GM19324 (cell line): ENCODE measurements around the gene STRBP.

Source experiments
- ATAC-seq: cut with Tn5 transposase; IDR thresholded peaks from one replicate; pipeline ENCODE4 v1.9.1; 2021; ENCODE audit warnings: mild to moderate bottlenecking, moderate library complexity; ENCODE audit not compliant: unreplicated experiment, low FRiP score

The STRBP gene

DNA sequence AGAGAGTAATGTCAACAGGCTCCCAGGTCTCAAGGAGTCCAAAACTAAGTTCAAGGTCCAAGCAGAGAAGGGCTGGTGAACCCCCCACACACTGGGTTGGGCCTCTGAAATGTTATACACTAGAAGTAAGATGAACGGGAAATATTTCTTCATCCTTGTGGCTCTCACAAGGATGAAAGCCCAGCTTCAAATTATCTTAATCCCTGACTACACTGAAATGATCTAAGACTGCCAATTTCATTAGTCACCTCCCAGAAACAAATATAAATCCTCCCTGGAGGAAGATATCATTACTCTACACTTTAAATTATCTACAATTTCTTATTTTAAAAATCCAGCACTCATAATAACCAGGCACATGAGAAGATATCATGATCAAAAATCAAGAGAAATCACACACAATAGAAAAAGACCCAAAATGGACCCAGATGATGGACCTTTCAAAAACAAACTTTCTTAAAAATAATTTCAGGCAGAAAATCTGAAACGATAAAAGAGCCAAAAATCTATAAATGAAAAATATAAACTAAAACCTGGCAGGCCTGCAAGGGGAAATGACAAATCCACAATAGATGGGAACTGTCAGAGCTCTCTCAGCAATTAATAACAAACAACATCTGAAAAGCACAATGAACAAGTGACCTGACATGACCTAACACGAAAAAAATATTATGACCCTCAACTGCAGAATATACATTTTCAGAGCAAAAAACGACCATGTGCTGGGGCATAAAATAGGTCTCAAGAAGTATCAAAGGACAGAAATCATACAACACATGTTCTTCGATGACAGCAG is 117.5 kb downstream of the STRBP start:
- ATAC-seq = no peak

DNA sequence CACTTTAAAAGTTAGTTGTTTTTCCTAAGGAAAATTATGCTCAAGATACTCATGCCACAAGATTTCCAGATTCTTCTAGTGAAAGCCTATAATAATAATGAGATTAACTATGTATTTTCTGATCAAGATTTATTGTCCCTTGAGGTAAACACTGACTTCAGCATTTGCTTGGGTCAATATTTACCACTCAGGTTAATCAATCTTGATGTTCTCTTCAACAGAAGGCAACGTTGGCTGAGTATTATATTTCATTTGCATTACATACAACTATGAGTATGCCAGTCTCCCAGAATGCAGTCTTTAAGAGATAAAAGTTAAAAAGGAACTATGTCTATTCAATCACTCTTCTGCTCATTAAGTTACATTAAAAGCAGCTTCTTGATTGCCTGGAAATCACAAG is 119.3 kb downstream of the STRBP start:
- ATAC-seq = no peak

DNA sequence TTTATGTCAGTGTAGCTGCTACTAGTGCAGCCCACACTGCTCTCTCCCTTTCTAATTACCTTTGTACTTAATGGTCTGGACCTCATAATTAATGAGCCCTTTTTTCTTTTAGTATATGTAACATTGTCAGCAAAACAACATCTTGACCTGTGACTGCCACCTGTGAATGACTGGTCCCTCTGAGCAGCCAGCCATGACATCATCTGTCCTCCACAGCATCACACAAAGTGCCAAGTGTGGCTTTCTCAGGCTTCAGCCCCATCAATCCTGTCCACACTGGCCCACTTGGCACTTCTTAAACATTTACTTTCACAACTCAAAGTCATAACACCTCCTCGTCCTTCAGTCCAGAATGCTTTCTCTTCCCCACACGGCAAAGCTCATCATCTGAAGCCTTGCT is 130.2 kb downstream of the STRBP start:
- no peak for ATAC-seq

DNA sequence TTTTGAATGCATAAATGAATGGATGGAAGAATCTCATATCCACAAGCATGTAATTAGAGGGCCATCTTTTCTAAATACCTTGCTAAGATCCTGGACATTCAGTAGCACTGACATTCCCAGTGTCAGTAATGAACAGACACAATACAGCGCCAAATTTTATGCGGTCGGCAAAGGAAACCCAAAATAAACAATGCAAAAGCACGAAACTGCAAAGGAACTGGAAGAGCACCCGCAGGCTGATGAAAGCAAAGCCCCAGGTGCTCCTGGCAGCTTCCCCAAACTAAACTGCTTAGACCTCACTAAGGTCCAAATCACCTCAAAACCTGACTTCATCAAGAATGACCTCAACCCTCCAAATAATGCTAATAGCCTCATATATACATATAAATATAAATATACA is 133.0 kb downstream of the STRBP start:
- ATAC-seq = no peak

DNA sequence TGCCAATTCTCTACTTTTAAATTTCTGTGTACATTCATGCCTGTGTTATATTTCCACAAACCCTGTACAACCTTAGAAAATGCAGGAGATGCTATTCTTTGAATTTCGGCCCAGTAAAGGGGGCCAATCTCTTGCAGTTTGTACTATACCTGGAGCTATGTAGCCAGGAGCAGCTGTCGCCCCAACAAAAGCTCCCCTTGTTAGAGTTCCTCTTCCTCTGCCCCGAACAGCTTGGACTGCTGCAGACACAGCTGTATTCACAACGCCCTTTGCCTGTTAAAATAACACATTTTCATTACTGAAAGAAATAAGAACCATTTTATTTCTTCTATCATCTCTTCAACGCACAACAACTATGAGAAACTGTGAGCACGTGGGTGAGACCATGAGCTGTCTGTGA is 135.7 kb downstream of the STRBP start:
- ATAC-seq = no peak

DNA sequence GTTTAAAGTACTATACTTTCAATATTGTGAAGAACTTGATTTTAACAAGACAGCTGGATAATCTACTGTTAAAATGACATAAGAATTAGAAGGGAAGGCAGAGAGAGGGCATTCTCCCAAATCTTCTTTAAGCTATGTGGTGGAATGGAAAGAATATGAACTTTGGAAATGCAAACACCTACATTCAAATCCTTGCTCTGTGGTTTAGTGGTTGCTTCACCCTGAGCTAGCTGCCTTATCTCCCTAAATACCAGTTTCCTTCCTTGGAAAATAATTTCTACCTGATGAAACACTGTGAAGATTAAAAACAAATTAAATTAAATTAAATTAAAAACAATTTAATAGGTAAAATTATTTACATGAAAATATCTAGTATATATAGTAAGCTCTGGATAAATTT is 136.4 kb downstream of the STRBP start:
- no peak for ATAC-seq

DNA sequence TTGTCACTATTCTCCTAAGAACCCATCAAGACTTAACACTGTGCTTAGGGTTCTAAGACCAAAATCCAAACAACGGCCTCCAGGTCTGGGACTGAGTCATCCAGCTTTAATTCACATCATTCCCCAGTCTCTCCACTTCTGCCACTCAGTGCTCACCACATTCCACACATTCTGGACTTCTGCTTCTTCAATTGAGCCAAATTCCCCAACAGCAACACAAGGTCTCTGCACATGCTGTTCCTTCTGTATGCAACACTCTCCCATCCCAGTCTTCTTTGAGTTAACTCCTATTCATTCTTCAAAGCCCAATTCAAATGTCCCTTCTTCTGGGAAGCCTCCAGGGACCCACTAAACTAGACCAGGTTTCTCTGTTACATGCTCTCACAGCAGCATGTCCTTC is 137.1 kb downstream of the STRBP start:
- ATAC-seq = no peak

DNA sequence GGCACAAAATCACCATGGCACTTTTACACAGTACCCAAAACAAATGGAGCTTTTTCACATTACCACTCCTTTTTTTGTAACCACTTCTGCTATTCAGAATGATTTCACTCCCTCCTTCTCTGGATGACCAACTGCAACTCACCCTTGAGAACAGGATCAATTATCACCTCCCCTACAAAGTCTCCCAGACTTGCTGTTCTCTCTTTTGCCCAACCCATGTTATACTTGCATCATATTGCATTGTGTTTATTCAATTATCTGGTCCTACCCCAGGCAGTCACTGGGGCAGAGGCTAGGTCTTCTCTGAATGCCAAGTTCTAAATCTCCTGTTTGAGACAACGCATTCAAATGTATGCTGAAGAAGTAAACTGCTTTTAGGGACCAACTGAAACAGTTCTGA is 139.0 kb downstream of the STRBP start:
- no peak for ATAC-seq

DNA sequence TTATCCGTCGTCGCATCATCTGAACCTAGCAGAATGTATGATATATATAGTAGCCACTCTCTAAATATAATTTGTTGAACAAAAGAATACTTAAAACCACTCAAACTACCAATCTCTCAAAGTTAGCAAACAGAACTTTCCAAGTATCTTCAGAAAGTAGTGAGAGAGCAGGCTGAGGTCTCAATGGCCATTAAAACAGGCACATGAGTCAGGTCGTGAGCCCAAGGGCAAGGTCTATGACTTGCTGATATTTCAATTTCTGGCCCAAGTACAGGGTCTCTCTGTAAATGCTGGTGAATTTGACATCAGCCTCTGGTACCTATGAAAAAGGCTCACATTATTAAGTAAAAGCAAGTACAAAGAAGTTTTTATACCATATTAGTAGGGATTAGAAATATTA is 139.8 kb downstream of the STRBP start:
- no peak for ATAC-seq

DNA sequence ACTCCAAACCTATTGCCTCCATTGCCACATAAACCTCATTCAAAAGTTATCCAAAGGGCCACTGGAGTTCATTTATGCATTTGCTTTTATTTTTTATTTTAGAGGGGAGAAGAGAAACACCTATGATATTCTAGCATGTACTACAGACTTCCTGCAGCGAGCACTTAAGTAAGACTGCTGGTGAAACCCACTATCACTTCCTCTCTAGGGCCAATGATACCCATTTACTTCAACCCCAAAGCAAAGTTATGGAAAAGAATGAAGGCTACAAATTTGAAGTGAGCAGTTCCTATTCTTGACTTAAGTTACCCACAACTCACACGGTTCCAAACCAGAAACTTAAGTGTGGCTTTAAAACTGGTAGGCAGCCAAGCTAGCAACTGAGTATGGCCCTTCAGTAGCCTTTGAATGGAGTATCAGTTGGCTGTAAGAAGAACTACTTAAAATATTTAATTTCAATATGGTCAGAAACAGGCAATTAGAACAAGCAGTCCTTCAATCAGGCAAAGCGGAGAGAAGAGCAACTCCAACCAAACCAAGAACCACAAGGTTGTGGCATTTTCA is 140.8 kb downstream of the STRBP start:
- no peak for ATAC-seq

DNA sequence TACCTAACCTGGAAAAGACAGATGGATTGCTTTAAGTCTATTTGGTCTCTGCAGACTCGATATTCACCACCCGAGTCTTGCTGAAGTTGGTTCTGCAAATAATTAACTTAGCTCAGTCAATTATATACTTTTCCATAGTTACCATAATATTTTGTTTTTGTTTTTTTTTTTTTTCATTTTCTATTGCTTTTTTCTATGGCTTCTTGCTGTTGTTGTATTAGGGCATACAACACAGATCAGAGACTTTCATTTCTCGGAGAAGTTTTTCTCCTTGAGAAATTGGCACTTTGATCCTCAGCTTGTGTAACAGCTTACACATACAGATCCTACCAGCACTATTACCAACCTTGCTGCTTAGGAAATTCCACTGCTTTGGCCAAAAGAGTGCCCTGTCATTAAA is 146.9 kb downstream of the STRBP start:
- ATAC-seq = no peak

DNA sequence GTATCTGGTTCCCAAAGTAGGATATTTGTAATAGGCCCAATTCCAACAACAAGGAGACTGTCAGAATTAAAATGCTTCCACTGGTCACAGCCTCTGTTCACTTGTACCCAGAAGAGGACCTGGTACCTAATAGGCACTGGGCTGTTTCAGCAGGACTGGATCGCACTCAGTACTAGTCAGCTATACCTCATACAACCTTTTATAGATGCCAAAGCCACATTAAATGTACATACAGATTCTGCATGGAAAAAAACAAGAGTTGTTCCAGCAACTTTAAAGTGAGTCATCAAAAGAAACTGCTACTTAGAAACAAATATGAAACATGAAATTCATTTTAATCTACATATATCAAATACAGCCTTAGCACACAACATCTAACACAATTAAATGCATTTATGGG is 147.4 kb downstream of the STRBP start:
- no peak for ATAC-seq

DNA sequence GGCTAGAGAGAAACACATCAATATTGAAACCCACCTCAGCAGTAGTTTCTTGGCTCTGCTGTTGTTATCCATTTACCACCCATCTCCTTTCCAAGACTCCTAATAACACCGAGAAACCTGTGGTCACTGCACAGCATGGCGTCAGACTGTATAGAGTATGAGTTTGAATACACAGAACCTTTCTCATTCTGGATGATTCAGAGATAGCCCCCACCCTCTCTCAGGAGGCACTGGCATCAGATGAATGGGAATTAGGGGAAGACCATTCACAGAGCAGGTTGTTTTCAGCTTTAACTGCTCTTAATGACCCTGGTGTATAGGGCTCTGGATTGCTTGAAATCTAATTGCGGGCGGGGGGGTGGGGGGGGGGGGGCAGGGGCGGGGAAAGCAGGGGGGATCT is 148.3 kb downstream of the STRBP start:
- no peak for ATAC-seq

DNA sequence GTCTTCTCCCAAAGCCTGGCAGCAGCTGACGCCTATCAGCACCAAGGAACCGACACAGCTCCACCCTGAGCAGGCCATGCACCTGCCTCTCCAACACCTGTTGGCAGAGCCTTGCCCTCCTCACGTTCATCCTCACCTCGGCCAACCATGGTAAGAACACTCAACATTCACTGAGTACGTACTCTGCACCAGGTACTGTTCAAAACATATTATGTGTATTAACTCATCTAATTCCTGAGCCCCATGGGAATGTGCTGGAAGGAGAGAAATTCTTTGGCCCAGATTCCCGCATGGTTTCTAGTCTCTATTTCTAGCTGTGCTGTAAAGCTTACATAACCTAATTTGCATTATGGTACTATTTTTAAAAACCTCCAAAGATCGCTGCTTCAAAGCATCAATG is 148.8 kb downstream of the STRBP start:
- ATAC-seq = no peak

DNA sequence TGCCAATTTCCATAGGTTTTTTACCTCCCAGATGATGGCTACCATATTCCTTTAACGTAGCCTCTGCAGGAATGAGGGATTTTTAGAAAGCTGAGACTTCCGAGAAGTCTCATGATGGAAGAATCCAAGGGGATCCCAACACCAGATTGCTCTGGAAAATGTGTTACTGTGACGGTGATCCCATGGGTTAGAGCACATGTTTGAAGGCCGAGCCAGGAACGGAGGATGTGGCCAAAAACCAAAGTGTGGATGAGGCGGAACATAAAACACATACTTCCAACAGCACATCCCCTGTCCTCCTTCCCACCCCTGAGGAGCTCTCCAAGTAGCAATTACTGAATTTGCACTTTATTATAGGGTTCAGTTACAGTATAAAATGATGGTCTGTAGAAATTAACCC is 152.3 kb downstream of the STRBP start:
- ATAC-seq = no peak

DNA sequence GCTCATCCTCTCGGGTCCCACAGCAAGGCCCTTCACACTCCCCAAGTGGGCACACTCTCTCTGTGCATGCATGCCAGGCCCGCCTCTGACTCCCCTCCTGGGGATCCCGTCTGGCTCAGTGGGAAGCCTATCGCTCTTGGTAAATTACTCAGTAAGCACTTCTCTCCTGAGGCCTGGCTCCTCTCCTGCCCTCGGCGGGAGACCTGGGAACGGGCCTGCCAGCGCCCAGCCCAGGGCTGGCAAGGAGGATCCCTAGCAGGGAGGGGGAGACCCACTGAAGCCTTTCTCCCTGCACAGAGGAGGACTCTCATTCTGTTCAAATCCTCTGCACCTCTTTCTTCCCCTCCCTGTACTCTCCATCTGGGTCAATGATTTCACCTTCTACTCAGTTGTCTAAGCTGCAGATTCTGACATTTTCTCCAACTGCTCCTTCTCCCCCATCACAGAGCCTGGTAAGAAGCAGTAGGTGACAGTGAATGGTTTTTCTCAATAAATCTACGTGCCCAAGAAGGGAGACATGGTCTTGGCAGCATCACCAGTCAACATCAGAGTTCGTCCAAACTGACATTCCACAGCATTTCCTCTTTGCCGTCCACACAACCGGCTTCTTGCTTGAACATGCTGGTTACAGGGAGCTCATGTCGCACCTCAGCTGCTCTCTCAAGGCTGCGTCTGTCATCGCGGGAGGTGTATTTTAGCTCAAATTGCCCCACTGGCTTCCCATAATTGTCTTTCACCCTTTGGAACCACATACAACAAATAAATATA is 153.1 kb downstream of the STRBP start:
- no peak for ATAC-seq

DNA sequence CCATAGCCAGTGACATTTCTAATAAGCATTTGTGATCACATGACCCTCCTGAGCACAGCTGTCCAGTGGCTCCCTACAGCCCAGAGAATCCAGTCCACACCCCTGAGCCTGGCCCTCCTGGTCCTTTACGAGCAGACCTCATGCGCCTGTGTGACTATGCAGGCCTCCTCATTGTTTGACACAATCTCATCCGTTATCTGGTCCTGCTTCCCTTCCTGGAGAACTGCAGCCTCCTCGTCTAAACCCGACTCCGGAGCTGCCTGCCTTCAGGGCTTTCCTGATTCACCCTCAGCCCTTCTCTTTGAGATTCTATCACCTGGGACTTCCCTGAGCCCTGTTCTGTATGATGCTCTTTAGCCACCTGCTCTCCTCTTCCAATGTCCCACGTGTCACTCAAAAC is 155.2 kb downstream of the STRBP start:
- ATAC-seq = no peak

DNA sequence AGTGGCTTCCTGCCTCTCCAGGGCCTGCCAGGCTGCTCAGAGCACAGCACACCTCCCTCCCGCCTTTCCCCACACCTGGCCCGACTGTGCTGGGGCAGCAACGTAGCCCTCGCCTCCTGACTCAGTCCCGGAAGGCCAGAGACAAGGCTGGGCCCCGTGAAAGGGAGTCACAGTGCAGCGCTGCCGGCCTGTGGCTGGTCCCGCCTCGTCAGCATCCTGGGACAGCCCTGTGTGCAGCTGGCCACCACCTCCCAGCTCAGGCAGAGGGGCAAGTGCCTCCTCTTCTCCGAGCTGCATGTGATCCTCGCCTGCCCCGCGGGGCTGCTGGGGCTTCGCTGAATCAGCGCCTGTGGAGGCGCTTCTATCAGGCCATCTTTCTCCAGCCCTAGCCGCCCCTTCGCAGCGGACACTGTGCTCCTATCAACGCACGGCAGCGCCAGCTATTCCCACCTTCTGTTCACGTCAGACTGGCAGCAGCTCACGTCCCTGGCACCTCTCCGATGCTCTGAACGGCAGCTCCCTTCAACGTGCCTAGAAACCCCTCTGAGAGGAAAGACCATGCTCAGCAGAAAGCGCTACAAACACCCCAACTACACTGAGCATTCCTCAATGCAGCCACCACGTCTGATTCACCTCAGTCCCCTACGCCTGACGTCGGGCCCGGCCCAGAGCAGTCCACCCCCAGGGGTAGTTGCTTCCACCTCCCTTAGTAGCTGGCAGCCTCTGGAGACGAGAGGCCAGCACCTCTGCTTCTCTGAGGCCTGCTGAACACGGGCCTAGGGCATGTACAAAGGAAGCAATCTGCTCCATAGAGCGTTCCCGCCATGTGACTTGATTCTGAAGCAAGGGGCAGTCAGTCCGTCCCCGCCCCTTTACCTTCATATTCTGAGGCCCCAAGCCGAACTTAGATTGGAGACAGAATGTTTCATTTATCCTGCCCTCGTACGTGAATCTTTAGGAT is 156.1 kb downstream of the STRBP start:
- no peak for ATAC-seq

DNA sequence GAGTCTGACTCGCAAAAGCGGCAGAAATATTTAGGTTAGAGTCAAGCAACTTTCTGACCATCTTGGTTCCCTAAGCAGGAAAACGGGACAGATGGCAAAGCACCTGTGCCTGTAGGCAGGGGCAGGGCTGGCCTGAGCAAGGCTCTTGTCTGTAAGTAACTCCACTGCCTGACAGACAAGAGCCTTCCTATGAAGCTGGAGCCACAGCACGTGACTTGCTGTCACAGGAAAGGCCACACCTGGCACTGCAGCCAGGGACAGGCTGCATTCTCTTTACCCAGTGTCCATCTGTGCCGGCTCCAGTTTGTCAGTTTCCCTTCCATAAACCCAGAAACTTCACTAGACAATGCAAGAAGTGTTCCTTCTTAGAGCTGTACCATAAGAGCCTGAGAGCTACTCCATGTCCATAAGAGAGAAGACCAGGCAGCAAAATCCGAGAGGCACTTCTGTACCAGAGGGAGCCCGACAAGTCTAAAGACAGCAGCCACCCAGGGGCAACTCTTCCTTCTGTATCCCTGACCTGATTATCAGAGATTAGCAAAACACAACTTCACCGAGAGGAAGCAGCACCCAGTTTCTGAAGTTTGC is 156.9 kb downstream of the STRBP start:
- no peak for ATAC-seq

DNA sequence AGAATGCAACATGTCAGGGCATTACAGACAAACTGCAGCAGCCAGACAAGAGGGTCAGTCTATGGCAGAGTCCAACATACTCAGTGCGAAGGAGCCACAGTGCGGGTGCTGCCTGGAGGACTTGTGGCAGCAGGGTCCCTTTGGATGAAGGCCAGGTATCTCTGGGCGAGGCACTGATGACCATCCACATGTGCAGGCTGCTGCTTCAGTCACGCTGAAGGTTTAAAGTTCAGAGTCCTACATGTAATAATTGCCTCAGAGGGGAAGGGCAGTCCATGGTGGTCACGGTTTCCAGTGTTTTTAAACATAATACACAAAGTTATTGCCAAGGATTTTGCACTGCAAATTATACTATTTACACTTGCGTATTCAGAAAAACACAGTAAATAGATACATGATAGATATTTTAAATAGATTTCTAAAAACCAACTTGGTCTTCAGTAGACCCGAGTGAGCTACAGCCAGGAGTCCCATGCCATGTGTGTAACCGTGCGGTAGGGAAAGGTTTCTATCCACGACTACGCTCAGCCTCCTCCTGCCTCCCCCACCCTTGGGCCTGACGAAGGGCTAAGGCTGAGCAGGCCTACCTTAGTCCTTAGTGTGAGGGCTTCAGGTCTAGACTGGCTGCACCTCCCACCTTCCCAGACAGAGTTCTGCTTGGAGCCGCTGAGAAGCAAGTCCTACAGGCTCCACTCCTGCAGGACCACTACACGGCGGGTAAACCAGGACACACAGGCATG is 158.7 kb downstream of the STRBP start:
- no peak for ATAC-seq
